Heart left ventricle (tissue), 13 donors: Measurements from ENCODE around the gene ULK4.

ENCODE experiments used
- POLR2A ChIP-seq, 2 donors: fragments of 450-650 bp; IDR thresholded peaks; one replicate each; pipeline ENCODE4 v1.6.1; 2017; ENCODE audit warnings: antibody characterized with exemption in 2 of 2, mild to moderate bottlenecking in 2 of 2, moderate library complexity in 2 of 2
- TF ChIP-seq, protein P1 (sequence below), 12 donors: fragments of 200-600 bp; sonication (generic) in 4 of 12; IDR thresholded peaks; one replicate each; pipeline versions ENCODE4 v1.5.0 to v1.8.0; 2018 to 2022; ENCODE audit warnings: antibody characterized with exemption in 12 of 12, mild to moderate bottlenecking in 5 of 12
- donor health status: ischemic (EF 13 %, LVEDD 7.1; RV severe dilation, severe dysfunction).
- donor health status: DM: no; HTN: yes; CAD: no.
- donor health status: DM: no; HTN: no; CAD: no.
- donor health status: ischemic (EF 25% LVEDD 6.9; RV normal size, moderate dysfunction).
- donor health status: ischemic (EF 25% LVEDD 5.7; RV mildly dilated, moderate dysfunction).
- donor health status: ischemic (EF 35%, LVEDD 5.7; RV mildly dilated, moderate dysfunction).
- donor health status: nonischemic (EF 11% LVEDD 7.7; RV severe dilation, severe dysfunction).
- donor health status: DM: yes; HTN: yes; CAD: no.
- donor health status: PGD.
- donor health status: ischemic (EF 29% LVEDD 5.4; RV normal size, mild dysfunction).
- donor health status: nonischemic (EF 23%, LVEDD 6.1; RV moderate dilation, normal function).

- TF ChIP-seq, protein P1, sequence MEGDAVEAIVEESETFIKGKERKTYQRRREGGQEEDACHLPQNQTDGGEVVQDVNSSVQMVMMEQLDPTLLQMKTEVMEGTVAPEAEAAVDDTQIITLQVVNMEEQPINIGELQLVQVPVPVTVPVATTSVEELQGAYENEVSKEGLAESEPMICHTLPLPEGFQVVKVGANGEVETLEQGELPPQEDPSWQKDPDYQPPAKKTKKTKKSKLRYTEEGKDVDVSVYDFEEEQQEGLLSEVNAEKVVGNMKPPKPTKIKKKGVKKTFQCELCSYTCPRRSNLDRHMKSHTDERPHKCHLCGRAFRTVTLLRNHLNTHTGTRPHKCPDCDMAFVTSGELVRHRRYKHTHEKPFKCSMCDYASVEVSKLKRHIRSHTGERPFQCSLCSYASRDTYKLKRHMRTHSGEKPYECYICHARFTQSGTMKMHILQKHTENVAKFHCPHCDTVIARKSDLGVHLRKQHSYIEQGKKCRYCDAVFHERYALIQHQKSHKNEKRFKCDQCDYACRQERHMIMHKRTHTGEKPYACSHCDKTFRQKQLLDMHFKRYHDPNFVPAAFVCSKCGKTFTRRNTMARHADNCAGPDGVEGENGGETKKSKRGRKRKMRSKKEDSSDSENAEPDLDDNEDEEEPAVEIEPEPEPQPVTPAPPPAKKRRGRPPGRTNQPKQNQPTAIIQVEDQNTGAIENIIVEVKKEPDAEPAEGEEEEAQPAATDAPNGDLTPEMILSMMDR (IDR thresholded peaks at IDR 0.05): no peak
- TF ChIP-seq POLR2A (IDR thresholded peaks at IDR 0.05): no peak
These were observed 524.9 kb downstream of the ULK4 start for GRCh38 chr3:41436983-41437382.
